B cell (primary cell): ENCODE data around the gene KIF23. TPM values are rescaled to one million over a fixed set of nuclear protein-coding genes. Genes with fewer than 3 reads are reported as not detected.

Experiments
- ATAC-seq: fragments of 200-7000 bp; cut with Tn5 transposase; one replicate; pipeline ENCODE4 v1.10.0; 2021; ENCODE audit warnings: low read depth, mild to moderate bottlenecking, moderate number of reproducible peaks, moderate library complexity
- CTCF ChIA-PET: fragments of 350-600 bp; sonication (Branson Sonifier 250); formaldehyde crosslinking; loops from one replicate; lab custom pipeline; 2021; ENCODE audit warnings: antibody characterized with exemption, inconsistent platforms; lab: Charles Lee
- POLR2A ChIA-PET: fragments of 350-600 bp; sonication (Branson Sonifier 250); formaldehyde crosslinking; loops from one replicate; lab custom pipeline; 2021; ENCODE audit warnings: antibody characterized with exemption; lab: Charles Lee
- DNase-seq: peaks from one replicate; pipeline ENCODE4 v3.0.0; 2013
- H2AFZ ChIP-seq: 2 replicates; pipeline ENCODE4 v1.6.1; 2012; ENCODE audit warnings: mild to moderate bottlenecking, low read depth, low read length; ENCODE audit not compliant: insufficient read depth, poor library complexity, severe bottlenecking
- H3K27ac ChIP-seq, 2 donors: 1 replicate in 1 of 2; 2 replicates in 1 of 2; pipeline ENCODE4 v1.5.1; 2012 to 2013; ENCODE audit warnings: low read length in 2 of 2, mild to moderate bottlenecking in 2 of 2, moderate library complexity in 1 of 2
- H3K27me3 ChIP-seq, 4 experiments: fragments of 200-600 bp in 1 of 4; sonication (generic) in 1 of 4; replicated peaks in 1 of 4; 1 replicate in 2 of 4; 2 replicates in 2 of 4; pipeline versions ENCODE4 v1.6.1 to v1.7.0; 2013 to 2016; ENCODE audit warnings: low read length in 3 of 4, mild to moderate bottlenecking in 2 of 4, mixed read lengths in 1 of 4, moderate library complexity in 1 of 4; ENCODE audit not compliant: insufficient read depth in 4 of 4, control insufficient read depth in 3 of 4; ENCODE audit errors: control extremely low read depth in 1 of 4
- H3K36me3 ChIP-seq, 2 experiments: replicated peaks in 1 of 2; 1 replicate in 1 of 2; 2 replicates in 1 of 2; pipeline versions ENCODE4 v1.6.1 to v1.7.1; 2013; ENCODE audit warnings: low read length in 1 of 2; ENCODE audit not compliant: insufficient read depth in 2 of 2, control insufficient read depth in 1 of 2; ENCODE audit errors: control extremely low read depth in 1 of 2, extremely low read depth in 1 of 2
- H3K4me1 ChIP-seq, 2 donors: fragments of 200-600 bp in 1 of 2; sonication (generic) in 1 of 2; 1 replicate in 1 of 2; 2 replicates in 1 of 2; pipeline versions ENCODE4 v1.5.1 to v1.6.1; 2013 to 2017; ENCODE audit warnings: low read length in 2 of 2; ENCODE audit not compliant: control insufficient read depth in 2 of 2, insufficient read depth in 2 of 2
- H3K4me2 ChIP-seq: replicated peaks from 2 replicates; pipeline ENCODE3; 2012; ENCODE audit warnings: mild to moderate bottlenecking, low read depth, low read length; ENCODE audit not compliant: poor library complexity, severe bottlenecking
- H3K4me3 ChIP-seq, 5 experiments: fragments of 200-600 bp in 1 of 5; sonication (generic) in 1 of 5; 1 replicate in 3 of 5; 2 replicates in 2 of 5; pipeline versions ENCODE4 v1.5.1 to v1.7.0; 2011 to 2016; ENCODE audit warnings: low read length in 4 of 5, mild to moderate bottlenecking in 4 of 5, low read depth in 2 of 5, control low read depth in 1 of 5, moderate library complexity in 1 of 5; ENCODE audit not compliant: insufficient read depth in 1 of 5; ENCODE audit errors: control extremely low read depth in 1 of 5, extremely low read depth in 1 of 5
- H3K79me2 ChIP-seq: fragments of 200-600 bp; sonication (generic); one replicate; pipeline ENCODE4 v1.6.0; 2016; ENCODE audit warnings: low read length; ENCODE audit not compliant: control insufficient read depth, insufficient read depth
- H3K9ac ChIP-seq: fragments of 200-600 bp; sonication (generic); 2 replicates; pipeline ENCODE4 v1.6.1; 2017; ENCODE audit warnings: mild to moderate bottlenecking, low read length, moderate library complexity
- H3K9me3 ChIP-seq, 3 donors: one replicate each; pipeline versions ENCODE4 v1.6.1 to v1.7.1; 2013; ENCODE audit warnings: low read length in 2 of 3; ENCODE audit not compliant: control insufficient read depth in 2 of 3, insufficient read depth in 1 of 3; ENCODE audit errors: control extremely low read depth in 1 of 3
- H4K20me1 ChIP-seq: 2 replicates; pipeline ENCODE4 v1.6.0; 2012; ENCODE audit warnings: mild to moderate bottlenecking, low read length; ENCODE audit not compliant: insufficient read depth, control insufficient read depth, poor library complexity, severe bottlenecking
- H3K27ac Mint-ChIP-seq: one replicate; pipeline ENCODE4 v1.8.0; 2021; ENCODE audit warnings: mixed read lengths
- H3K27me3 Mint-ChIP-seq: one replicate; pipeline ENCODE4 v1.8.0; 2021; ENCODE audit warnings: mixed read lengths
- H3K4me1 Mint-ChIP-seq: one replicate; pipeline ENCODE4 v1.8.0; 2021; ENCODE audit warnings: mixed read lengths
- H3K4me3 Mint-ChIP-seq: one replicate; pipeline ENCODE4 v1.8.0; 2021; ENCODE audit warnings: mixed read lengths
- H3K9me3 Mint-ChIP-seq: one replicate; pipeline ENCODE4 v1.8.0; 2022; ENCODE audit warnings: mixed read lengths; ENCODE audit not compliant: insufficient read depth
- EZH2 ChIP-seq: IDR thresholded peaks from 2 replicates; pipeline ENCODE4 v1.6.1; 2012; ENCODE audit warnings: borderline replicate concordance, low read depth, mild to moderate bottlenecking, moderate library complexity, low read length; ENCODE audit not compliant: insufficient read depth, poor library complexity, severe bottlenecking
- WGBS: methylation state at CpG from one replicate; pipeline ENCODE4 v1.1.5; 2013; ENCODE audit warnings: missing lambda C conversion rate; ENCODE audit not compliant: insufficient coverage; 5-methylcytosine and 5-hydroxymethylcytosine counted together
- intact Hi-C: fragments of 100-400 bp; cut with micrococcal nuclease; formaldehyde crosslinking; loops from one replicate; pipeline ENCODE4 v1.10.0; 2022
- polyA plus RNA-seq: library from polyadenylated mRNA; depleted of rRNA; stranded (reverse); fragments of >200 nt; gene quantifications from 2 replicates; pipeline ENCODE4 v1.2.3, GENCODE V29; 2012
- total RNA-seq, 2 donors: library from RNA; stranded (reverse); fragments of 120-200 nt in 1 of 2; gene quantifications; 1 replicate in 1 of 2; 2 replicates in 1 of 2; pipeline versions ENCODE4 v1.2.3 to v1.2.4, GENCODE V29; 2013 to 2022
- TF ChIP-seq, protein P1 (sequence below): fragments of 200-600 bp; IDR thresholded peaks from one replicate; pipeline ENCODE4 v1.8.0; 2022; ENCODE audit warnings: antibody characterized with exemption, mild to moderate bottlenecking

KIF23 gene
- total and polyA plus RNA-seq, 2 donors (not counting 1 experiment from before 2014, with no cell fraction given): 0.30 to 0.34 TPM

DNA sequence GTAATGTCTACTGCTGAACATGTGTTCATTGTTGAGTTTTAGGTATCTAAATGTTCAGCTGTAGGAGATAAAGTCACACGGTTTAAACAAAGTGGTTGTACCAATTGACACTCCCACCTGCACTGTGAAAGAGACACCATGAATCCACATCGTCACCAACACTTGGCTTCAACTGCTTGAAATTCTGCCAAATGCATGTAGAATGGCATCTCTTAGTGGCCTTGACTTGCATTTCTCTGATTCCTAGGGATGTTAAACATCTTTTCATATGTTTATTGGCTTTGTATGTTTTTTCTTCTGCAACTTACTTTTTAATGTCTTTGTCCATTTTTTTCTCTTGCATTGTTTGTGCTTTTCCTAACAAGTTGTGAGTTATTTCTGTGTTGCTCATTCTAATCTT, 81.9 kb downstream of the KIF23 start:
- WGBS: 95% methylated on average over 2 of the region's 2 CpGs
- Mint-ChIP-seq H3K27ac (no peak overlapping the region), H3K4me3 (no peak overlapping the region), H3K4me1 (no peaks in the 10 kb centered on the region), H3K27me3 (peaks cover 15% of the 10 kb centered on the region), H3K9me3 (peaks cover 5% of the 10 kb centered on the region)
- no peaks in the 10 kb centered on the region for H4K20me1 ChIP-seq
- no peak overlapping the region for H3K27ac ChIP-seq
- no peak overlapping the region for H3K4me2 ChIP-seq
- no peak for TF ChIP-seq EZH2
- TF ChIP-seq, protein P1, sequence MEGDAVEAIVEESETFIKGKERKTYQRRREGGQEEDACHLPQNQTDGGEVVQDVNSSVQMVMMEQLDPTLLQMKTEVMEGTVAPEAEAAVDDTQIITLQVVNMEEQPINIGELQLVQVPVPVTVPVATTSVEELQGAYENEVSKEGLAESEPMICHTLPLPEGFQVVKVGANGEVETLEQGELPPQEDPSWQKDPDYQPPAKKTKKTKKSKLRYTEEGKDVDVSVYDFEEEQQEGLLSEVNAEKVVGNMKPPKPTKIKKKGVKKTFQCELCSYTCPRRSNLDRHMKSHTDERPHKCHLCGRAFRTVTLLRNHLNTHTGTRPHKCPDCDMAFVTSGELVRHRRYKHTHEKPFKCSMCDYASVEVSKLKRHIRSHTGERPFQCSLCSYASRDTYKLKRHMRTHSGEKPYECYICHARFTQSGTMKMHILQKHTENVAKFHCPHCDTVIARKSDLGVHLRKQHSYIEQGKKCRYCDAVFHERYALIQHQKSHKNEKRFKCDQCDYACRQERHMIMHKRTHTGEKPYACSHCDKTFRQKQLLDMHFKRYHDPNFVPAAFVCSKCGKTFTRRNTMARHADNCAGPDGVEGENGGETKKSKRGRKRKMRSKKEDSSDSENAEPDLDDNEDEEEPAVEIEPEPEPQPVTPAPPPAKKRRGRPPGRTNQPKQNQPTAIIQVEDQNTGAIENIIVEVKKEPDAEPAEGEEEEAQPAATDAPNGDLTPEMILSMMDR: no peak
- H3K9ac ChIP-seq: no peak overlapping the region
- no peaks in the 10 kb centered on the region for H3K4me1 ChIP-seq
- H3K36me3 ChIP-seq: no peaks in the 10 kb centered on the region
- ATAC-seq (no peak), DNase-seq (no peak)
- no peaks in the 10 kb centered on the region for H3K79me2 ChIP-seq
- CTCF ChIA-PET: no interaction called here
- no peak overlapping the region for H3K4me3 ChIP-seq
- H3K9me3 ChIP-seq: peaks cover 0 to 2% (median 0%) of the 10 kb centered on the region in 3 donors
- no peaks in the 10 kb centered on the region for H3K27me3 ChIP-seq
- POLR2A ChIA-PET: no interaction called here
- intact Hi-C loops: no loop called here
- no peak overlapping the region for H2AFZ ChIP-seq

DNA sequence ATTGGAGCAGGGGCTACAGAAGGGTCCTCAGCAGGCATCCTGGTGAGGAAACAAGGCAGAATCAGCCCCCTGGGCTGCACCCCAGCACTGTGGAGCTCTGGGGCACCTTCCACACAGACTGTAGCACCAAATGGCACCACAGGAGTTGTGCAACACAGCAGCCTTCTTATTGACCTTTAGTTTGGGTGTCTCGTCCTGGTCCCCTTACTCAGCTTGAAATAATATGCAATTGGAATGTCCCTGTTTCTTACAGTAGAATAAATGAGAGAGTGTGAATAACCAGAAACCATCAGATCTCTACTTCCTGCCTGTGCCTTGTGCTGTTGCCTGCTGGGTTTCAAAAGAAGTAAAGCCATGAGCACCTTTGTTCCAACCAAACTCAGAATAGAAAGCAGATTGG, 82.9 kb downstream of the KIF23 start:
- DNase-seq: no peak
- no peaks in the 10 kb centered on the region for H3K79me2 ChIP-seq
- no peaks in the 10 kb centered on the region for H3K4me1 ChIP-seq
- WGBS: no CpG with 5 or more reads among the region's 1 CpG
- Mint-ChIP-seq H3K4me1 (no peaks in the 10 kb centered on the region), H3K27me3 (peaks cover 6% of the 10 kb centered on the region), H3K27ac (no peak overlapping the region), H3K9me3 (no peaks in the 10 kb centered on the region), H3K4me3 (no peak overlapping the region)
- H3K9ac ChIP-seq: no peak overlapping the region
- H3K4me2 ChIP-seq: no peak overlapping the region
- ATAC-seq: no peak
- no peak overlapping the region for H2AFZ ChIP-seq
- H3K36me3 ChIP-seq: no peaks in the 10 kb centered on the region
- no peak overlapping the region for H3K4me3 ChIP-seq
- ChIA-PET CTCF (no interaction called here), POLR2A (no interaction called here)
- intact Hi-C loops: no loop called here
- H4K20me1 ChIP-seq: no peaks in the 10 kb centered on the region
- H3K27ac ChIP-seq: no peak overlapping the region
- no peaks in the 10 kb centered on the region for H3K9me3 ChIP-seq
- H3K27me3 ChIP-seq: no peaks in the 10 kb centered on the region
- TF ChIP-seq, protein P1: no peak
- no peak for TF ChIP-seq EZH2
